ENCODE data around the gene LTBP1. TPM values are rescaled to one million over a fixed set of nuclear protein-coding genes. Genes with fewer than 3 reads are reported as not detected.

Gene LTBP1
- total and polyA plus RNA-seq, 2 of the 13 experiments (the other 11 are each of a cell fraction or from before 2014, with no cell fraction given), result 0.12 to 0.22 TPM

DNA sequence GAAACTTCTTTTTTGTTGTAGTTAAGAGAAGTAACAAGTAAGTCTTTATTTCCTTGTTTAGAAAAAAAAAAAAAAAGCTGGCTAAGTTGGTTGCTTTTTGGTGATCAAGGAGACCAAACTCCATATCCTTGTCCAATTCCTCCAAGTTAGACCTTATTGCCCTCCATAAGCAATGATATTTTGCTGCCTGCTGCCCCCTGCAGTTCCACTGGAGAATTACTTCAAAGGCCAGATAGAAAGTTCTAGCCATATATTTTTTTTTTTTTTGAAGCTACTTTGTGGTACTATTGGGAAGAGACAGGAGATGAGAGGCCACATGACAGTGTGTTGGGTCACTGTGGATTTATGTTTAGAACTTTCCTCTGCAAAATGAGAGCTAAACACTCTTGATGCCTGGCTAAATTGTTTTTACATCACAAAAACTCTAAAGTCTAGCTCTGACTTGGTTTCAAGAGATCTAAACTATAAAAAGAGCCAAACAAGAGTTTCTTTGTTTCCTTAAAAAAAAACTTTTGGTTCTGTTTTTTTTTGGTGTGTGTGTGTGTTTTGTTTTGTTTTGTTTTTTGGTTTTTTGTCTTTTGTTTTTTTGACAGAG is 449.0 kb downstream of the LTBP1 start:
- CTCF ChIA-PET (ENCODE audit: low intra/inter-chr PET ratio, low total read pairs), result interaction anchor here (1.4 kb wide), 1 partner anchor 623 kb away, joined by 3 read pairs; no protein-coding TSS in a partner anchor
- no peaks in the 10 kb centered on the region for H3K79me2 ChIP-seq (ENCODE audit: insufficient read depth, low read length)
- in situ Hi-C loops (cut with HindIII; ENCODE audit: extremely low pct_ligation_motif_present, low pct_unique_long_range_greater_than_20kb) (no loop called here), intact Hi-C loops (cut with micrococcal nuclease; ENCODE audit: unreplicated experiment) (no loop called here)
- H3K4me3 ChIP-seq (replicated peaks in 1 of 3; ENCODE audit: insufficient read depth in 1 of 3, low read depth in 2 of 3, low read length in 3 of 3), result no peak overlapping the region
- H3K9me3 ChIP-seq (ENCODE audit: low read length), result no peaks in the 10 kb centered on the region
- H3K27ac ChIP-seq (ENCODE audit: extremely low read length, insufficient read depth, low read length), result no peak overlapping the region
- H2AFZ ChIP-seq (ENCODE audit: low read length), result no peak overlapping the region
- H3K9ac ChIP-seq (ENCODE audit: insufficient read depth, low read depth, low read length), result no peak overlapping the region
- H3K4me1 ChIP-seq (ENCODE audit: insufficient read depth, low read length), result 0 out of 2 replicates have a peak, but pooled peaks cover 8% of the 10 kb centered on the region
- no peak overlapping the region for H3K4me2 ChIP-seq (ENCODE audit: low read depth, low read length)
- H4K20me1 ChIP-seq (ENCODE audit: insufficient read depth, low read length), result no peaks in the 10 kb centered on the region
- peak; percentile 18 for DNase-seq (ENCODE audit: low spot score)
- no peaks in the 10 kb centered on the region for H3K36me3 ChIP-seq (replicated peaks in 1 of 2; ENCODE audit: control insufficient read depth in 1 of 2, insufficient read depth in 2 of 2, low read length in 2 of 2)
- peaks cover 0 to 12% of the 10 kb centered on the region in 2 experiments; a peak in 1 of 5 replicates for H3K27me3 ChIP-seq (ENCODE audit: control insufficient read depth in 1 of 2, insufficient read depth in 2 of 2, low read length in 2 of 2)
- POLR2A ChIA-PET, result no interaction called here
- BruUV-seq (replicated peaks), result no TSS peak
- ATAC-seq, result peak; percentile 53; the same call in 2 of the 3 replicates
- FAIRE-seq, result peak; percentile 8
- TF ChIP-seq, protein P1, sequence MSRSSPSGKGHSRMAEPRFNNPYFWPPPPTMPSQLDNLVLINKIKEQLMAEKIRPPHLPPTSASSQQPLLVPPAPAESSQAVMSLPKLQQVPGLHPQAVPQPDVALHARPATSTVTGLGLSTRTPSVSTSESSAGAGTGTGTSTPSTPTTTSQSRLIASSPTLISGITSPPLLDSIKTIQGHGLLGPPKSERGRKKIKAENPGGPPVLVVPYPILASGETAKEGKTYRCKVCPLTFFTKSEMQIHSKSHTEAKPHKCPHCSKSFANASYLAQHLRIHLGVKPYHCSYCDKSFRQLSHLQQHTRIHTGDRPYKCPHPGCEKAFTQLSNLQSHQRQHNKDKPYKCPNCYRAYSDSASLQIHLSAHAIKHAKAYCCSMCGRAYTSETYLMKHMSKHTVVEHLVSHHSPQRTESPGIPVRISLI (CRISPR knock-in tag; IDR thresholded peaks at IDR 0.05; ENCODE audit: borderline replicate concordance), result 0 out of 2 replicates have a peak, but pooled peaks have one; percentile 25
- TF ChIP-seq, protein P2, sequence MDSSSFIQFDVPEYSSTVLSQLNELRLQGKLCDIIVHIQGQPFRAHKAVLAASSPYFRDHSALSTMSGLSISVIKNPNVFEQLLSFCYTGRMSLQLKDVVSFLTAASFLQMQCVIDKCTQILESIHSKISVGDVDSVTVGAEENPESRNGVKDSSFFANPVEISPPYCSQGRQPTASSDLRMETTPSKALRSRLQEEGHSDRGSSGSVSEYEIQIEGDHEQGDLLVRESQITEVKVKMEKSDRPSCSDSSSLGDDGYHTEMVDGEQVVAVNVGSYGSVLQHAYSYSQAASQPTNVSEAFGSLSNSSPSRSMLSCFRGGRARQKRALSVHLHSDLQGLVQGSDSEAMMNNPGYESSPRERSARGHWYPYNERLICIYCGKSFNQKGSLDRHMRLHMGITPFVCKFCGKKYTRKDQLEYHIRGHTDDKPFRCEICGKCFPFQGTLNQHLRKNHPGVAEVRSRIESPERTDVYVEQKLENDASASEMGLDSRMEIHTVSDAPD (CRISPR knock-in tag; IDR thresholded peaks at IDR 0.05), result no peak
- TF ChIP-seq AHDC1 (CRISPR knock-in tag; IDR thresholded peaks at IDR 0.05; ENCODE audit: borderline replicate concordance) (no peak), MEF2D (CRISPR knock-in tag; IDR thresholded peaks at IDR 0.05) (no peak), ZNF878 (CRISPR knock-in tag; IDR thresholded peaks at IDR 0.05) (0 out of 2 replicates have a peak, but pooled peaks have one; percentile 23), HOXA5 (CRISPR knock-in tag; IDR thresholded peaks at IDR 0.05) (no peak), STAG1 (CRISPR knock-in tag; IDR thresholded peaks at IDR 0.05) (peak; percentile 44)
- TF ChIP-seq, protein P3, sequence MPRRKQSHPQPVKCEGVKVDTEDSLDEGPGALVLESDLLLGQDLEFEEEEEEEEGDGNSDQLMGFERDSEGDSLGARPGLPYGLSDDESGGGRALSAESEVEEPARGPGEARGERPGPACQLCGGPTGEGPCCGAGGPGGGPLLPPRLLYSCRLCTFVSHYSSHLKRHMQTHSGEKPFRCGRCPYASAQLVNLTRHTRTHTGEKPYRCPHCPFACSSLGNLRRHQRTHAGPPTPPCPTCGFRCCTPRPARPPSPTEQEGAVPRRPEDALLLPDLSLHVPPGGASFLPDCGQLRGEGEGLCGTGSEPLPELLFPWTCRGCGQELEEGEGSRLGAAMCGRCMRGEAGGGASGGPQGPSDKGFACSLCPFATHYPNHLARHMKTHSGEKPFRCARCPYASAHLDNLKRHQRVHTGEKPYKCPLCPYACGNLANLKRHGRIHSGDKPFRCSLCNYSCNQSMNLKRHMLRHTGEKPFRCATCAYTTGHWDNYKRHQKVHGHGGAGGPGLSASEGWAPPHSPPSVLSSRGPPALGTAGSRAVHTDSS (CRISPR knock-in tag; conservative IDR thresholded peaks at IDR 0.05), result no peak
- TF ChIP-seq, protein P4, sequence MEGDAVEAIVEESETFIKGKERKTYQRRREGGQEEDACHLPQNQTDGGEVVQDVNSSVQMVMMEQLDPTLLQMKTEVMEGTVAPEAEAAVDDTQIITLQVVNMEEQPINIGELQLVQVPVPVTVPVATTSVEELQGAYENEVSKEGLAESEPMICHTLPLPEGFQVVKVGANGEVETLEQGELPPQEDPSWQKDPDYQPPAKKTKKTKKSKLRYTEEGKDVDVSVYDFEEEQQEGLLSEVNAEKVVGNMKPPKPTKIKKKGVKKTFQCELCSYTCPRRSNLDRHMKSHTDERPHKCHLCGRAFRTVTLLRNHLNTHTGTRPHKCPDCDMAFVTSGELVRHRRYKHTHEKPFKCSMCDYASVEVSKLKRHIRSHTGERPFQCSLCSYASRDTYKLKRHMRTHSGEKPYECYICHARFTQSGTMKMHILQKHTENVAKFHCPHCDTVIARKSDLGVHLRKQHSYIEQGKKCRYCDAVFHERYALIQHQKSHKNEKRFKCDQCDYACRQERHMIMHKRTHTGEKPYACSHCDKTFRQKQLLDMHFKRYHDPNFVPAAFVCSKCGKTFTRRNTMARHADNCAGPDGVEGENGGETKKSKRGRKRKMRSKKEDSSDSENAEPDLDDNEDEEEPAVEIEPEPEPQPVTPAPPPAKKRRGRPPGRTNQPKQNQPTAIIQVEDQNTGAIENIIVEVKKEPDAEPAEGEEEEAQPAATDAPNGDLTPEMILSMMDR (CRISPR knock-in tag; IDR thresholded peaks at IDR 0.05), result peak; percentile 57

Data from HepG2 (cell line).